HepG2 (cell line): Measurements from ENCODE around the gene ZSCAN2. TPM values are rescaled to one million over a fixed set of nuclear protein-coding genes. Genes with fewer than 3 reads are reported as not detected.

Source experiments
- EED ChIP-seq: sonication (generic); formaldehyde crosslinking; IDR thresholded peaks from 2 replicates; pipeline ENCODE4 v1.5.0; 2020; ENCODE audit warnings: mild to moderate bottlenecking, missing genetic modification reagents
- ELF4 ChIP-seq: sonication (generic); formaldehyde crosslinking; IDR thresholded peaks from 2 replicates; pipeline ENCODE4 v1.5.0; 2020; ENCODE audit warnings: missing genetic modification reagents, mild to moderate bottlenecking, moderate library complexity, borderline replicate concordance
- MAX ChIP-seq: IDR thresholded peaks from 2 replicates; pipeline ENCODE4 v1.6.1; 2012; ENCODE audit warnings: inconsistent platforms
- TFDP2 ChIP-seq: sonication (generic); formaldehyde crosslinking; IDR thresholded peaks from 2 replicates; pipeline ENCODE4 v1.4.0; 2020; ENCODE audit warnings: missing genetic modification reagents
- ZNF138 ChIP-seq: sonication (generic); formaldehyde crosslinking; IDR thresholded peaks from 2 replicates; pipeline ENCODE4 v1.5.0; 2020; ENCODE audit warnings: mild to moderate bottlenecking, low read depth, missing genetic modification reagents
- ZNF646 ChIP-seq: sonication (generic); formaldehyde crosslinking; IDR thresholded peaks from 2 replicates; pipeline ENCODE4 v1.9.0; 2021; ENCODE audit warnings: mild to moderate bottlenecking, missing genetic modification reagents
- polyA plus RNA-seq, 8 experiments: library from polyadenylated mRNA; depleted of rRNA in 3 of 8; stranded (reverse) in 7 of 8; unstranded in 1 of 8; fragments of >200 nt; fragmentation: Illumina TruSeq in 4 of 8; extraction: Trizol in 4 of 8; gene quantifications; 2 replicates each; pipeline versions ENCODE4 v1.2.1 to v1.2.3, GENCODE V29; 2011 to 2016; ENCODE audit warnings: low read depth in 4 of 8, missing spikeins in 1 of 8, mixed read lengths in 1 of 8; ENCODE audit not compliant: insufficient read depth in 1 of 8
- total RNA-seq, 5 experiments: library from RNA; depleted of rRNA; stranded (reverse); fragments of >200 nt; fragmentation: Illumina TruSeq; extraction: Trizol; gene quantifications; 2 replicates each; pipeline ENCODE4 v1.2.3, GENCODE V29; 2016; ENCODE audit warnings: low read depth in 1 of 5

Gene ZSCAN2
- total and polyA plus RNA-seq, 2 of the 13 experiments (the other 11 are each of a cell fraction or from before 2014, with no cell fraction given): 11.4 to 21.5 TPM

- TF ChIP-seq ZNF646 (CRISPR knock-in tag) (no peak), ZNF138 (CRISPR knock-in tag) (no peak), TFDP2 (CRISPR knock-in tag) (no peak), MAX (no peak), ELF4 (no peak), EED (CRISPR knock-in tag) (no peak)
Observed at GRCh38 chr15:84668221-84668982, 67.6 kb downstream of the ZSCAN2 start (continued).
